HCT116 (cell line): ENCODE results near the gene FAM78B. TPM values are rescaled to one million over a fixed set of nuclear protein-coding genes. Genes with fewer than 3 reads are reported as not detected.

Experiments used
- ATAC-seq: fragments of 200-7000 bp; cut with Tn5 transposase; 2 replicates; pipeline ENCODE4 v1.9.1; 2020; ENCODE audit warnings: mild to moderate bottlenecking, moderate library complexity
- BruUV-seq: library from RNA; stranded (reverse); fragments of 400-500 nt; replicated peaks from 2 replicates; lab custom pipeline; 2021; lab: Mats Ljungman, UMichigan
- CTCF ChIA-PET: fragments of 300-600 bp; sonication (Branson Sonifier 250); formaldehyde crosslinking; loops from one replicate; lab custom pipeline; 2021; ENCODE audit warnings: antibody characterized with exemption; lab: Charles Lee
- POLR2A ChIA-PET: fragments of 300-600, 350-600 bp; sonication (Branson Sonifier 250); formaldehyde crosslinking; loops from one replicate; lab custom pipeline; 2021; ENCODE audit warnings: antibody characterized with exemption; lab: Charles Lee
- RAD21 ChIA-PET, 2 experiments: fragments of 300-600 bp; sonication (Branson Sonifier 250); formaldehyde crosslinking; loops; one replicate each; lab custom pipeline; 2023; ENCODE audit warnings: low total read pairs in 2 of 2; ENCODE audit not compliant: uncharacterized antibody in 2 of 2, unreplicated experiment in 2 of 2, low non-redundant PET in 1 of 2; lab: Charles Lee
- DNase-seq: peaks from one replicate; pipeline ENCODE4 v3.0.0-alpha.2; 2010; ENCODE audit warnings: low read depth, low spot score
- H2AFZ ChIP-seq: fragments of 200-600 bp; shearing (Covaris generic), sonication (generic); 2 replicates; pipeline ENCODE4 v1.6.1; 2017; ENCODE audit warnings: low read depth, mixed run types, mixed read lengths, antibody characterized with exemption, low read length; ENCODE audit not compliant: poor library complexity, severe bottlenecking
- H3K27ac ChIP-seq: 2 replicates; pipeline ENCODE4 v1.5.1; 2012; ENCODE audit warnings: low read depth, low read length
- H3K27me3 ChIP-seq: fragments of 200-600 bp; sonication (generic); 2 replicates; pipeline ENCODE4 v1.6.1; 2016; ENCODE audit warnings: mixed run types, low read length, mixed read lengths; ENCODE audit not compliant: insufficient read depth
- H3K36me3 ChIP-seq, 2 experiments: fragments of 200-500 bp in 1 of 2; fragments of 200-600 bp in 1 of 2; sonication (Bioruptor generic) in 1 of 2; sonication (generic) in 1 of 2; 2 replicates each; pipeline versions ENCODE4 v1.5.1 to v1.6.1; 2014 to 2016; ENCODE audit warnings: low read length in 2 of 2, inconsistent platforms in 1 of 2, mixed read lengths in 1 of 2, mixed run types in 1 of 2; ENCODE audit not compliant: insufficient read depth in 2 of 2, control insufficient read depth in 1 of 2
- H3K4me1 ChIP-seq, 2 experiments: fragments of 200-600 bp in 1 of 2; sonication (generic) in 1 of 2; 2 replicates each; pipeline versions ENCODE4 v1.5.1 to v1.6.1; 2012 to 2017; ENCODE audit warnings: low read length in 2 of 2, inconsistent platforms in 1 of 2, mild to moderate bottlenecking in 1 of 2, mixed read lengths in 1 of 2, mixed run types in 1 of 2, moderate library complexity in 1 of 2; ENCODE audit not compliant: insufficient read depth in 2 of 2, control insufficient read depth in 1 of 2
- H3K4me2 ChIP-seq: fragments of 200-600 bp; sonication (generic); 2 replicates; pipeline ENCODE4 v1.6.1; 2017; ENCODE audit warnings: mixed run types, low read length, mixed read lengths
- H3K4me3 ChIP-seq, 2 experiments: fragments of 200-600 bp in 1 of 2; sonication (generic) in 1 of 2; replicated peaks in 1 of 2; 2 replicates each; pipeline ENCODE4 v1.5.1; 2011 to 2016; ENCODE audit warnings: low read length in 2 of 2, control low read depth in 1 of 2, low read depth in 1 of 2, mild to moderate bottlenecking in 1 of 2, mixed read lengths in 1 of 2, mixed run types in 1 of 2
- H3K79me2 ChIP-seq: fragments of 200-600 bp; sonication (generic); 2 replicates; pipeline ENCODE4 v1.6.1; 2017; ENCODE audit warnings: mild to moderate bottlenecking, mixed run types, low read length, moderate library complexity, mixed read lengths; ENCODE audit not compliant: insufficient read depth
- H3K9ac ChIP-seq: fragments of 200-600 bp; sonication (generic); 2 replicates; pipeline ENCODE4 v1.6.1; 2016; ENCODE audit warnings: low read length, mixed read lengths
- H3K9me2 ChIP-seq: fragments of 200-600 bp; sonication (generic), shearing (Covaris generic); 2 replicates; pipeline ENCODE4 v1.6.1; 2017; ENCODE audit warnings: mixed run types, mild to moderate bottlenecking, moderate library complexity; ENCODE audit not compliant: insufficient read depth
- H3K9me3 ChIP-seq, 2 experiments: fragments of 200-500 bp in 1 of 2; fragments of 200-600 bp in 1 of 2; sonication (Bioruptor generic) in 1 of 2; sonication (generic) in 1 of 2; 2 replicates each; pipeline ENCODE4 v1.6.1; 2014 to 2017; ENCODE audit warnings: low read length in 2 of 2, mixed read lengths in 2 of 2, inconsistent platforms in 1 of 2, low read depth in 1 of 2, mild to moderate bottlenecking in 1 of 2, mixed run types in 1 of 2, moderate library complexity in 1 of 2; ENCODE audit not compliant: control insufficient read depth in 1 of 2, insufficient read depth in 1 of 2
- H4K20me1 ChIP-seq: fragments of 200-600 bp; sonication (generic), shearing (Covaris generic); 2 replicates; pipeline ENCODE4 v1.6.1; 2017; ENCODE audit warnings: mixed run types, mild to moderate bottlenecking, moderate library complexity; ENCODE audit not compliant: insufficient read depth
- CBX3 ChIP-seq: IDR thresholded peaks from 2 replicates; pipeline ENCODE4 v1.6.1; 2012; ENCODE audit warnings: low read depth
- CEBPB ChIP-seq: IDR thresholded peaks from 2 replicates; pipeline ENCODE4 v1.6.1; 2012; ENCODE audit warnings: low read depth
- EGR1 ChIP-seq: IDR thresholded peaks from 2 replicates; pipeline ENCODE4 v1.6.1; 2012; ENCODE audit warnings: low read depth
- EZH2 ChIP-seq: fragments of 200-600 bp; sonication (generic); IDR thresholded peaks from 2 replicates; pipeline ENCODE4 v1.6.1; 2017; ENCODE audit warnings: antibody characterized with exemption, mixed run types
- EZH2phosphoT487 ChIP-seq: fragments of 200-600 bp; IDR thresholded peaks from 2 replicates; pipeline ENCODE4 v1.6.1; 2018; ENCODE audit warnings: antibody characterized with exemption, borderline replicate concordance
- FOSL1 ChIP-seq: IDR thresholded peaks from 2 replicates; pipeline ENCODE4 v1.6.1; 2012; ENCODE audit warnings: low read depth
- JUND ChIP-seq: IDR thresholded peaks from 2 replicates; pipeline ENCODE4 v1.6.1; 2012
- MAX ChIP-seq: IDR thresholded peaks from 2 replicates; pipeline ENCODE4 v1.6.1; 2012
- POLR2A ChIP-seq: IDR thresholded peaks from 2 replicates; pipeline ENCODE4 v1.7.0; 2011; ENCODE audit warnings: borderline replicate concordance; ENCODE audit not compliant: insufficient read depth, insufficient read length; ENCODE audit errors: extremely low read depth
- RAD21 ChIP-seq: IDR thresholded peaks from 2 replicates; pipeline ENCODE4 v1.6.1; 2012; ENCODE audit warnings: low read depth, mild to moderate bottlenecking
- SIN3A ChIP-seq: IDR thresholded peaks from 2 replicates; pipeline ENCODE4 v1.6.1; 2012; ENCODE audit warnings: low read depth
- SP1 ChIP-seq: IDR thresholded peaks from 2 replicates; pipeline ENCODE4 v1.6.1; 2012; ENCODE audit warnings: low read depth
- TCF7L2 ChIP-seq: IDR thresholded peaks from 2 replicates; pipeline ENCODE4 v1.7.0; 2011; ENCODE audit warnings: borderline replicate concordance, inconsistent platforms; ENCODE audit not compliant: insufficient read depth, insufficient read length; ENCODE audit errors: extremely low read depth
- YY1 ChIP-seq: IDR thresholded peaks from 2 replicates; pipeline ENCODE4 v1.6.1; 2011; ENCODE audit warnings: low read length, low read depth, moderate library complexity, mild to moderate bottlenecking; ENCODE audit not compliant: insufficient replicate concordance; ENCODE audit errors: extremely low read depth
- ZFX ChIP-seq: fragments of 450-650 bp; IDR thresholded peaks from 2 replicates; pipeline ENCODE4 v1.6.1; 2017
- ZNF274 ChIP-seq: fragments of 200-500 bp; sonication (Bioruptor generic); IDR thresholded peaks from 2 replicates; pipeline ENCODE4 v1.6.1; 2014; ENCODE audit warnings: mild to moderate bottlenecking, low read depth, low read length, inconsistent platforms
- intact Hi-C: fragments of 100-400 bp; cut with micrococcal nuclease; formaldehyde crosslinking; loops from 2 replicates; pipeline ENCODE4 v1.10.0; 2022
- total RNA-seq: library from RNA; stranded (reverse); gene quantifications from one replicate; pipeline ENCODE4 v1.2.1, GENCODE V29; 2021; ENCODE audit not compliant: unreplicated experiment
- TF ChIP-seq, protein P1 (sequence below): IDR thresholded peaks from 2 replicates; pipeline ENCODE4 v1.6.1; 2012; ENCODE audit warnings: low read depth
- TF ChIP-seq, protein P2 (sequence below), 3 experiments: fragments of 200-600 bp in 1 of 3; sonication (generic) in 1 of 3; IDR thresholded peaks in 2 of 3; conservative IDR thresholded peaks in 1 of 3; 2 replicates each; pipeline ENCODE4 v1.5.1; 2012 to 2017; ENCODE audit warnings: low read depth in 2 of 3, low read length in 2 of 3, antibody characterized with exemption in 1 of 3, borderline replicate concordance in 1 of 3, control low read depth in 1 of 3, mild to moderate bottlenecking in 1 of 3, mixed read lengths in 1 of 3, mixed run types in 1 of 3, moderate library complexity in 1 of 3; ENCODE audit not compliant: insufficient read depth in 1 of 3

The FAM78B gene
- total RNA-seq, 1 experiment from 2014 or later, result 1.4 TPM

DNA sequence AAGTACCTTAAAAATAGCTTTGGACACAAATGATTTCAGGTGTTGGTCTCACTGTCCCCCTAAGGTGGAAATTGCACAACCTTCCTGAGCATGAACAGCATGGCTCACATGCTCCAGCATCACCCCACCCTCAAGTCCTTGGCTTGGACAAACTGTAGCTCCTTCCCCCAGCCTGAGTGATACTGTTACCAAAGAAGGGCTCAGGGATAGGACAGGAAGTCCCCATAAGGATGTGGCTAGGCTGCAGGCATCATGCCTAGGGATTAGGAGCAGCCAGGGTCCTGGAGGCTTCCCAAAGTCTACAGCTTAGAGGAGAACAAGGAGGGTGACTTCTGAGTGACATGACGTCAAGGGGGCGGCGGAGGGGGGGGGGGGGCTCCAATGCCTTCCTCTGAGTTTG, 10.1 kb downstream of the FAM78B start:
- no peak overlapping the region for H3K27ac ChIP-seq
- H3K4me3 ChIP-seq, result no peak overlapping the region
- TF ChIP-seq EZH2phosphoT487 (no peak), EGR1 (no peak), MAX (no peak), YY1 (no peak), JUND (no peak), ZNF274 (no peak), SP1 (no peak), FOSL1 (no peak), EZH2 (no peak)
- no peaks in the 10 kb centered on the region for H3K79me2 ChIP-seq
- no peak overlapping the region for H3K9ac ChIP-seq
- intact Hi-C loops, result no loop called here
- RAD21 ChIA-PET, result no interaction called here
- H3K9me3 ChIP-seq, result no peaks in the 10 kb centered on the region
- no peak for DNase-seq
- H3K36me3 ChIP-seq, result no peaks in the 10 kb centered on the region
- CTCF ChIA-PET, result no interaction called here
- H3K4me2 ChIP-seq, result no peak overlapping the region
- H3K4me1 ChIP-seq, result no peaks in the 10 kb centered on the region
- H3K9me2 ChIP-seq, result no peaks in the 10 kb centered on the region
- no peak for ATAC-seq
- no peaks in the 10 kb centered on the region for H4K20me1 ChIP-seq
- H3K27me3 ChIP-seq, result 0 out of 2 replicates have a peak, but pooled peaks cover 5% of the 10 kb centered on the region
- no peak overlapping the region for H2AFZ ChIP-seq
- POLR2A ChIA-PET, result no interaction called here
- no TSS peak for BruUV-seq

GRCh38 chr1:166155108-166155507, 11.7 kb downstream of the FAM78B start:
- RAD21 ChIA-PET, result no interaction called here
- no peak for TF ChIP-seq SIN3A
- no peak for TF ChIP-seq TCF7L2
- TF ChIP-seq POLR2A, result no peak
- TF ChIP-seq, protein P1, sequence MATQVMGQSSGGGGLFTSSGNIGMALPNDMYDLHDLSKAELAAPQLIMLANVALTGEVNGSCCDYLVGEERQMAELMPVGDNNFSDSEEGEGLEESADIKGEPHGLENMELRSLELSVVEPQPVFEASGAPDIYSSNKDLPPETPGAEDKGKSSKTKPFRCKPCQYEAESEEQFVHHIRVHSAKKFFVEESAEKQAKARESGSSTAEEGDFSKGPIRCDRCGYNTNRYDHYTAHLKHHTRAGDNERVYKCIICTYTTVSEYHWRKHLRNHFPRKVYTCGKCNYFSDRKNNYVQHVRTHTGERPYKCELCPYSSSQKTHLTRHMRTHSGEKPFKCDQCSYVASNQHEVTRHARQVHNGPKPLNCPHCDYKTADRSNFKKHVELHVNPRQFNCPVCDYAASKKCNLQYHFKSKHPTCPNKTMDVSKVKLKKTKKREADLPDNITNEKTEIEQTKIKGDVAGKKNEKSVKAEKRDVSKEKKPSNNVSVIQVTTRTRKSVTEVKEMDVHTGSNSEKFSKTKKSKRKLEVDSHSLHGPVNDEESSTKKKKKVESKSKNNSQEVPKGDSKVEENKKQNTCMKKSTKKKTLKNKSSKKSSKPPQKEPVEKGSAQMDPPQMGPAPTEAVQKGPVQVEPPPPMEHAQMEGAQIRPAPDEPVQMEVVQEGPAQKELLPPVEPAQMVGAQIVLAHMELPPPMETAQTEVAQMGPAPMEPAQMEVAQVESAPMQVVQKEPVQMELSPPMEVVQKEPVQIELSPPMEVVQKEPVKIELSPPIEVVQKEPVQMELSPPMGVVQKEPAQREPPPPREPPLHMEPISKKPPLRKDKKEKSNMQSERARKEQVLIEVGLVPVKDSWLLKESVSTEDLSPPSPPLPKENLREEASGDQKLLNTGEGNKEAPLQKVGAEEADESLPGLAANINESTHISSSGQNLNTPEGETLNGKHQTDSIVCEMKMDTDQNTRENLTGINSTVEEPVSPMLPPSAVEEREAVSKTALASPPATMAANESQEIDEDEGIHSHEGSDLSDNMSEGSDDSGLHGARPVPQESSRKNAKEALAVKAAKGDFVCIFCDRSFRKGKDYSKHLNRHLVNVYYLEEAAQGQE, result no peak
- TF ChIP-seq CEBPB, result no peak
- no peak for TF ChIP-seq FOSL1
- TF ChIP-seq RAD21, result no peak
- TF ChIP-seq, protein P2, sequence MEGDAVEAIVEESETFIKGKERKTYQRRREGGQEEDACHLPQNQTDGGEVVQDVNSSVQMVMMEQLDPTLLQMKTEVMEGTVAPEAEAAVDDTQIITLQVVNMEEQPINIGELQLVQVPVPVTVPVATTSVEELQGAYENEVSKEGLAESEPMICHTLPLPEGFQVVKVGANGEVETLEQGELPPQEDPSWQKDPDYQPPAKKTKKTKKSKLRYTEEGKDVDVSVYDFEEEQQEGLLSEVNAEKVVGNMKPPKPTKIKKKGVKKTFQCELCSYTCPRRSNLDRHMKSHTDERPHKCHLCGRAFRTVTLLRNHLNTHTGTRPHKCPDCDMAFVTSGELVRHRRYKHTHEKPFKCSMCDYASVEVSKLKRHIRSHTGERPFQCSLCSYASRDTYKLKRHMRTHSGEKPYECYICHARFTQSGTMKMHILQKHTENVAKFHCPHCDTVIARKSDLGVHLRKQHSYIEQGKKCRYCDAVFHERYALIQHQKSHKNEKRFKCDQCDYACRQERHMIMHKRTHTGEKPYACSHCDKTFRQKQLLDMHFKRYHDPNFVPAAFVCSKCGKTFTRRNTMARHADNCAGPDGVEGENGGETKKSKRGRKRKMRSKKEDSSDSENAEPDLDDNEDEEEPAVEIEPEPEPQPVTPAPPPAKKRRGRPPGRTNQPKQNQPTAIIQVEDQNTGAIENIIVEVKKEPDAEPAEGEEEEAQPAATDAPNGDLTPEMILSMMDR (IDR thresholded peaks at IDR 0.05 in 2 of 3, conservative IDR thresholded peaks at IDR 0.05 in 1 of 3; ENCODE audit: borderline replicate concordance in 1 of 3, insufficient read depth in 1 of 3, low read depth in 2 of 3, low read length in 2 of 3), result no peak
- TF ChIP-seq CBX3, result no peak
- no peak for TF ChIP-seq ZFX
- TF ChIP-seq MAX, result no peak

More at GRCh38 chr1:166155108-166155507, 11.7 kb downstream of the FAM78B start:
- Histone ChIP-seq H3K36me3 (no peaks in the 10 kb centered on the region), H3K4me2 (no peak overlapping the region), H3K27ac (no peak overlapping the region), H3K9me2 (no peaks in the 10 kb centered on the region), H3K27me3 (no peaks in the 10 kb centered on the region), H3K9me3 (no peaks in the 10 kb centered on the region), H3K4me1 (no peaks in the 10 kb centered on the region), H3K9ac (no peak overlapping the region), H2AFZ (no peak overlapping the region), H3K79me2 (no peaks in the 10 kb centered on the region), H3K4me3 (no peak overlapping the region), H4K20me1 (no peaks in the 10 kb centered on the region)
- ATAC-seq (no peak), DNase-seq (no peak)
- intact Hi-C loops, result no loop called here
- POLR2A ChIA-PET, result no interaction called here
- CTCF ChIA-PET, result no interaction called here
- BruUV-seq, result no TSS peak
